Measurements from ENCODE around the gene COLEC12.

Gene COLEC12

DNA sequence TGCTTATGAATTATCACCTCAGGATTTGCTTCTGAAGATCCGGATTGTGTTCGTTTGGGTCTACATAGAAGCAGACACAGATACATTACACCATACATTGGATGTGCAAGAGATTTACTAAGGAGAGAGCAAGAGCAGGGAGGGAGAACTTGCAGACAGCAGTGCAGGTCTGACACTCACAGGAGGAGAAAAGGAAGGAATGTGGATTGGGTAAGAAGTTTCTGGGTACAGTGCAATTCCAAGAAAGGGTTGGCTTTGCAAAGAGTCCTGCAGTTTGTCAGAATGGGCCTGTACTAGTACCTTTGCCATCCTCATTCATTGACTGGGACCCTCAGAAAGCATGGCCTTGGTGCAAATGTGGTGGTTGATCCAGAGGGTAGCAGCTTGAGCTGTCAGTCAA is 227.9 kb downstream of the COLEC12 start:
- no peak overlapping the region for H3K4me3 ChIP-seq (ENCODE audit: low read depth, low read length)
- TF ChIP-seq POLR2A (IDR thresholded peaks at IDR 0.05; ENCODE audit: extremely low read depth, insufficient read length) (no peak), MYC (IDR thresholded peaks at IDR 0.05; ENCODE audit: low read depth, low read length) (no peak), CTCF (IDR thresholded peaks at IDR 0.05; ENCODE audit: low read depth, low read length) (no peak)
- TF ChIP-seq, protein P1, sequence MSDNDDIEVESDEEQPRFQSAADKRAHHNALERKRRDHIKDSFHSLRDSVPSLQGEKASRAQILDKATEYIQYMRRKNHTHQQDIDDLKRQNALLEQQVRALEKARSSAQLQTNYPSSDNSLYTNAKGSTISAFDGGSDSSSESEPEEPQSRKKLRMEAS (IDR thresholded peaks at IDR 0.05; ENCODE audit: low read depth, low read length): no peak
- DNase-seq (ENCODE audit: low read depth): no peak

DNA sequence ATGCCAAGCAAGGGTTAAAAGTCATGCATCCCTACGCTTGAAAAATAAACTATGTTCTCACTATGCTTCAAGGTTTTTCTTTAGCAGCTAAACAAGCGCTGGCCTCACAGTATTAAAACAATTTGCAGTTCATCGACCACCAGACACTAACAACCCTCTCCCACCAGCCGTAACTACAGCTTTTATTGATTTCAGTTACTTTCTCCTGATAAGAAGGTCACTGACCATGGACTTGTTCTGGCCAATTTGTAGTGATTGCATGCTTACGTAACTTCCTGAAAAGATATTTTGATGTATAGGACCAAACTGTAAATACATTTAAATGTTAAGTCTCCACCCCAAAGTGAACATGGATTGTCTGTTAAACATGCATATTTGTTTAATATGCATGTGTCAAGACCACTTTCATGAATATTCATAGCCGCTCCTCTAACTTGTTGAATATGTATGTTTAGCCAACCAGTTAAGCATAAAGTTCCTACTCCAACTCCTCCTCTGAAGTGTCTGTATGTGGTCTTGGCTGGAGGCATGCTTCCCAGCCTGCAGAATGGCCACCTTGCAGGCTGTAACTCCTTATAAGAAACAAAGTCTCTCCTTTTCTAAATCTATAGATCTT is 230.9 kb downstream of the COLEC12 start:
- no peak overlapping the region for H3K4me3 ChIP-seq (ENCODE audit: low read depth, low read length)
- TF ChIP-seq MYC (IDR thresholded peaks at IDR 0.05; ENCODE audit: low read depth, low read length): no peak
- no peak for TF ChIP-seq CTCF (IDR thresholded peaks at IDR 0.05; ENCODE audit: low read depth, low read length)
- TF ChIP-seq, protein P1 (IDR thresholded peaks at IDR 0.05; ENCODE audit: low read depth, low read length): no peak
- no peak for TF ChIP-seq POLR2A (IDR thresholded peaks at IDR 0.05; ENCODE audit: extremely low read depth, insufficient read length)
- peak; percentile 39 for DNase-seq (ENCODE audit: low read depth)

GRCh38 chr18:267688-268552 is 232.6 kb downstream of the COLEC12 start, which contains the start of gene THOC1:
Gene THOC1, minus strand, starts transcription at chr18:268047. Its CDS starts 28 bp downstream, at chr18:268019.
- DNase-seq (ENCODE audit: low read depth): peak; percentile 94
- TF ChIP-seq, protein P1 (IDR thresholded peaks at IDR 0.05; ENCODE audit: low read depth, low read length): peak; percentile 35
- TF ChIP-seq POLR2A (IDR thresholded peaks at IDR 0.05; ENCODE audit: extremely low read depth, insufficient read length) (peak; percentile 89), CTCF (IDR thresholded peaks at IDR 0.05; ENCODE audit: low read depth, low read length) (no peak), MYC (IDR thresholded peaks at IDR 0.05; ENCODE audit: low read depth, low read length) (peak; percentile 67)
- peak within 1 kb of the TSS; percentile 97 for H3K4me3 ChIP-seq (ENCODE audit: low read depth, low read length)

DNA sequence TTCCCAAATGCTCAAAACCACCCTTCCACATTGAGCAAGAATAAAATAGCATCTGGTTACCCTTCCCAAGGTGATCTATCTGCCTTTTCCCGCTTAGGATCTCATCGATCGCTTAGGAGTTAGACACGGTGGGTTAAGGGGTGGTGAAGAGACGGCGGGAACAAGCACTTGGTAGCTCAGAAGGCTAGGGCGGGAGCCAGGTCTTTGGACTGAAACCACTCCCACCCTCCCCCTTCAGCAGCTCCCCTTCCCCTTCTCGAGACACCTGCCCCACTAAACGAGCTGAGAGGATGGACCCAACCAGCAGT is 233.2 kb downstream of the COLEC12 start:
- no peak for DNase-seq (ENCODE audit: low read depth)
- TF ChIP-seq MYC (IDR thresholded peaks at IDR 0.05; ENCODE audit: low read depth, low read length): no peak
- TF ChIP-seq POLR2A (IDR thresholded peaks at IDR 0.05; ENCODE audit: extremely low read depth, insufficient read length): no peak
- TF ChIP-seq, protein P1 (IDR thresholded peaks at IDR 0.05; ENCODE audit: low read depth, low read length): no peak
- no peak for TF ChIP-seq CTCF (IDR thresholded peaks at IDR 0.05; ENCODE audit: low read depth, low read length)
- peak overlapping the region; percentile 97 for H3K4me3 ChIP-seq (ENCODE audit: low read depth, low read length)
